ENCODE results near the gene KMT2E.
"Not testable (repeated sequence)": the region's sequence is repeated elsewhere in the genome, so short reads cannot be mapped to it uniquely, and the experiment has no call there.

Gene KMT2E

DNA sequence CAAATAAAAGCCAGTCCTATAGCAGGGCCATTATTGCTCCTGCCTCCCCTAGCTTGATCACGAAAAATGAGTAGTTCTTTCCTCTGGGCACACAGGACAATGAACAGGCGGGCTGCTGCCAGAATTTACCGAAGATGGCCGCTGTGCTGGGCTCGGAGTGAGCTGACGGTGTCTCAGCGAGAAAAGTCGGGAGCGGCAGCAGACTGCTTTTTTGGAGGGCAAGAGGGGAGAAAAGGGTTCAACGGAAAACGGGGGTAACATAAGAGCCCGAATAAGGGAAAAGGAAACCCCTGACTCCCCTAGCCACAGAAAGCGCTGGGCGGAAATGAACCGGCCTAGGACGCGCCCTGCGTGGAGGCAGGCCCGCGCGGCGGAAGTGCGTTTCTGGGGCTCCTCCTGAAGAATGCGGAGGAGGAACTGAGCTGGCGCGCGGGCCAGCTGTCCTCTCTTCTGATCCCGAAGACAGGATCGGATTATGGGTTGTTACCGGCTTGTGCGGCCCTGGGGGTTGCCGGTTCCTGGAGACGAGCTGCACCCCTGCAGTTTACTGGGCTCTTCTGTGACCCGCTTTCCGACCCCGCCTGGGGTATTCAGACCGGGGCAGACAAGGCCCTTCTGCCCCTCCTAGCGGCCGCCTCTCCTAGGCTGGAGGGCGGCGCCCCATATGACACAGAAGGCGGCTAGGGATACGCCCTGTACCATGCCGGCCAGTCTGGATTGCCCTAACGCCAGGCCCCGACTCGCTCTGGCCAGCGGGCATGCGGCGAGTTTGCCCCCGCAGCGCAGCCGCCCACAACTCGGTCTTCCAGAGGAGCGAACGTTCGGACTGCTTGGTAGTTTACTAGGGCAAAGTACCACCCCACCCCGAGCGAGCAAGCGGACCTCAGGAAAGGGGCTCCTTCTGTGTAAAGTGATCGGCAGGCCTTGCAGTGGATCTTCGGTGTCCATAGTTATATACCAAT, 30.1 kb upstream of the KMT2E start:
- DNase-seq, result peak; percentile 94

DNA sequence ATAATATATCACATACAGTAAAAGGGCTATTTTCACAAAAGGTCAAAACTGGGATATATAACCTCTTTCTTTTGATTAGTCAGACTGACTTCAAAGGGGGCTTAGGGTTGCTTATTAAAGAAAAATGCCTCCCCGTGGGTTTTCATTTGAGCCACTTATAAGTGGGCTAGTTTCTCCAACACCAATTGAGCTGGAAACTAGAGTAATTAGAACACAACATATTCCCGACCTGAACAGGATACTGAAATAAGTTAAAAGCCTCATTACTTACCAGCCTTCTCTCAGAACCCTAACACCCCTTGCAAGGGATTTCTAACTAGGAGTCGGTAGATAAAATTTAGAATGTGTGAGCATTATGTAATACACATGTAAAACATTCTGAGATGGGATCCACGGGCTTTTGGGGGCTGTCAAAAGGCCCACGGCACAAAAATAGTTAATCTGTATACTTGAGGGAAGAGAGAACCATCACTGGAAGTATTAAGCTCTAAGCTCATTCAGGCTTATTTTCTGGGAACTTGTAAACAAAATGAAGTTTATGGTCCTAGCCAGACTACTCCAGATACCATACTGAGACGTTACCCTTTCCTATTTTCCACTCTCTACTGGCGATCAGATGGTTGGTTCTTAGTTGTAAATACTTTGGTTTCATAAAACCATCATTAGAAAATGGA, 29.3 kb upstream of the KMT2E start:
- DNase-seq, result peak; percentile 25

DNA sequence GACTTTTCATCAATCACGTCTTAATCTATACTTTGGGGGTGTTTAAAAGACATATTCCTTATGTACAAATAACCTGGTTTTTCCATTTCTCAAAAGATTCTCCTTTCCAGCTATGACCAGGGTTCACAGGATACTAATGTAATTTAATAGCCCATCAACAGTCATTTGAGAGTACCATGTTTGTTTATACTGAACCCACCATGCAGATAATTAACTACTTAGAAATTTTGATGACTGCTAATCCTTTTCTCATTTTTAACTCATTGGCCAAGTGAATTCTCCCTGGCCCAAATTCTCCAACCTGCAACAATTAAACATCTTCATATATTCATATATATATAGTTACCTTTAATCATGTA, 28.8 kb upstream of the KMT2E start:
- DNase-seq, result no peak

DNA sequence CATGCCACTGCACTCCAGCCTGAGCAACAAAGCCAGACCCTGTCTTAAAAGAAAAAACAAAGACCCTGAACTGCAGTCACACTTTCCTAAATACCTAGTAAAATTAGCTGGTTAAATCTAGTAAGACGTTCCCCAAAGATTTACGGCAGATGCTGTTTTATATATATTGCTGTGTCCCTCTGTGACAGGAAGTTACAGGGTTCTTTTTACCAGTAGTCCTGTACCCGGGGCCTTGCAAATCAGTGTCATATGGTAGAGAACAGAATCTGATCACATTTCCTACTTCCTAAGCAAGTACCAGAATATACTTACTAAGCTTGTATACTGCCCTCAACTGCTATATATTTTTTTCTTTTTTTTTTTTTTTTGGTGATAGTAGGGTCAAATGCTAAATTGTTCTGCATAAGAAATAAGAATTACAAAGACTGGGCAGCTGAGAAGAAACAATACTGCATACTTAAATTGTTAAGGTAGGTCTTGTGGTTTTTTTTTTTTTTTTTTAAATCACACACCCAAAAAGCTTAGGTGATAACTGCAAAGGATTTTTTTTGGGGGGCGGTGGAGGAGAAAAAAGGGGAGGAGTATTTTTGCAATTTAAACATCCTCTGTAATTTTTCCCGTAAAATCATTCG, 27.3 kb upstream of the KMT2E start:
- DNase-seq, result no peak

DNA sequence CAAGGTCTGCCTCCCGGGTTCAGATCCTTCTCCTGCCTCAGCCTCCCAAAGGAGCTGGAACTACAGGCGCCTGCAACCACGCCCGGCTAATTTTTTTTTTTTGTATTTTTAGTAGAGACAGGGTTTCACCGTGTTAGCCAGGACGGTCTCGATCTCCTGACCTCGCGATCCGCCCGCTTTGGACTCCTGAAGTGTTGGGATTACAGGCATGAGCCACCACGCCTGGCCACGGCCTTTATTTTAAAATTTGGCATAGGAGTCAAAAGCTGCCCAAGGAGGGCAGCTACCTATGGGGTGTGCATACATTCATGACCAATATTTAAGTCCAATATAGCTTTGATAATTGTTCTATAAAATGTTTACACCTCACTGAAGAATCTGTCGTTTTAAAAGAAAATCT, 26.6 kb upstream of the KMT2E start:
- DNase-seq, result not testable (repeated sequence)

DNA sequence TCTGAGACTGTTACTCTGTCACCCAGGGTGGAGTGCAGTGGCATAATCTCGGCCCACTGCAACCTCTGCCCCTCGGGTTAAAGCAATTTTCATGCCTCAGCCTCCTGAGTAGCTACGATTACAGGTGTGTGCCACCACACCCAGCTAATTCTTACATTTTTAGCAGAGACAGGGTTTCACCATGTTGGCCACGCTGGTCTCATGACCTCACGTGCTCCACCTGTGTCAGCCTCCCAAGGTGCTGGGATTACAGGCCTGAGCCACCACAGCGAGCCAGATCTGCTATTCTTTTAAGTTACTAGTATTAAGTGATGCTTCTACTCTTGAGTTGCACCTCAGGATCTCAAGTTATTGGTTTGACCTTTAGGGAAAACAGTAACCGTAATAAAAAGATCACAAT, 23.0 kb upstream of the KMT2E start:
- DNase-seq, result no peak

DNA sequence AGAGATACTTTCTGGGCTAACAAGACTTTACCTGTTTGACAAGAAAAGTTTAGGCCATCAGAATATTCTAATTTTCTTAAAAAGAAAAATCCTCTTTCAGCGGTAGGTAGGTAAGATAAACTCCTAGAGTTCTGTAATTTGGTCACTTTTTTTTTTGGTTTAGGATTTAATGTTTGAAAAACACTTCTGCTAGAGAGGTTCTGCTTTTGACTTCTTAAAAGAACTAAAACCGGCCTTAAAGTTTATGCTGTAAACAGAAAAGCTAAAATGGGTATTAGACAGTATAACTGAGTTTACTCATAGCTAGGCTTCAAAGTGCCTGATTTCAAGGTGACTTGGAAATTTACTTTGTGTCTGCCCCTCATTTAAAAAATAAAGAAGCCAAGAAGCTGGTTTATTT, 21.7 kb upstream of the KMT2E start:
- DNase-seq, result no peak

DNA sequence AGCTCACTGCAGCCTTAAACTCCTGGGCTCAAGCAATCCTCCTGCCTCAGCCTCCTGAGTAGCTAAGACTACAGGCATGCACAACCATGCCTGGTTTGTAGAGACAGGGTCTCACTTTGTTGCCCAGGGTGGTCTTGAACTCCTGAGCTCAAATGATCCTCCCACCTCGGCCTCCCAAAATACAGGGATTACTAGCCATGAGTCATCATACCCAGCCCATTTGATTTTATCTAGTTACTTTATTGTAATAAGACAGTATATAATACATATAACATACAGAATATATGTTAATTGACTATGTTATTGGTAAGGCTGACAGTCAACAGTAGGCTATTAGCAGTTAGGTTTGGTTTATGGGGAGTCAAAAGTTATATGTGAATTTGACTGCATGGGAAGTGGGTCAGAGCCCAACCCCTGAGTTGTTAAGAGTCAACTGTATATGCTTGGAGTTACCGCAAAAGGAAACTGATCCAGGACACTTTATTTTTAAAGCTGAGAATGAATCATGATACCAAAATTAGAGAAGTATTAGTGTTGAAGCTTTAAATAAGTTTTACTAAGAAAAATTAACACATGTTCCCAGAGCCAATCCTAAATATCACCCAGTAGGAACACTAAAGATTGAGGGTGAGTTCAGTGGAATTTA, 20.7 kb upstream of the KMT2E start:
- DNase-seq, result no peak

DNA sequence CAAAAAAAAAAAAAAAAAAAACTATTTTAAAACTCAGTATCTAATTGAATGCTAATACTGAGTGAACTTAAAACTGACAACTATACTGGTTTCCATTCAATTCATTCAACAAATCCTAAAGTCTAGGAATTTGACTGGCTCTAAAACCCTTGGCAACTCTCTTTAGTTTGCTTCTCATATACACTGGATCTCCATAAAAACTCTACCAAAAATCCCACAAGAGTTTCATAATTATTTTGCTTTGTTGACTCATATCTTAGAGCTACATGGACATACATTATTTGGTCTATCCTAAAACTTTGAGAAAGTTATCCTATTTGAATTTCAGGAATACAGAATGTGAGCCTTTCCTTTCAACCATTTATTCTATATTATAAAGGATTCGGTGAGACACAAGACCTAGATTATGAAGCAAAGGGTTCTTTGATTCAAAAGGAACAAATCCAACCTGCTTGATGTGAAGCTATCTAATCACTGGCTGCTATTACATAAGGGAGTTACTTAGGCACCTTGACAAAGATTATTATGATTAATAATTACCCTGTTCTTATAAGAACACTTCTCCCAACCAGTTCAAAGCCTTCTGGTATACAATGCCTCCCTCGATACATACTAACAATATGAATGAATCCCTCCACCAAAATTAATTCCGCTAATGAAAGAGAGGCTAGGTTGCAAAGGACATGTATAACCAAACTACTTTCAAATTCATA, 15.8 kb upstream of the KMT2E start:
- DNase-seq, result no peak

DNA sequence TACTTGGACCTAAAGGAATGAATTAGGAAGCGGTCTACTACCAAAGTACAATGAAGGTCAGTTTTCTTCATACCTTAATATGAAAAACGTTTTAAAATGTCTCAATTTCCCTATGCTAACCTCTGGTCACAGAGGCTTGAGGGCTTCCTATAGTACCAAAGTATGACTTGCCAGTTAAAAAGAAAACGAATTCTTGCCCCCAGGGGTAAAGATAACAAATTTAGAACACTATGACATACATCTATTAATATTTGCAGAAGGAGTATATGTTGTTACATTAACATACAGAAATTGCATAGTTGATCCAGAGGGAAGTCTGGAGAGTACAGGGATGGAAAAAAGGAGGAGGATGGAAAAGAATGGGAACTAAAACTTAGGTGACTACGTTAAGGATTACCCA, 13.8 kb upstream of the KMT2E start:
- DNase-seq, result no peak

DNA sequence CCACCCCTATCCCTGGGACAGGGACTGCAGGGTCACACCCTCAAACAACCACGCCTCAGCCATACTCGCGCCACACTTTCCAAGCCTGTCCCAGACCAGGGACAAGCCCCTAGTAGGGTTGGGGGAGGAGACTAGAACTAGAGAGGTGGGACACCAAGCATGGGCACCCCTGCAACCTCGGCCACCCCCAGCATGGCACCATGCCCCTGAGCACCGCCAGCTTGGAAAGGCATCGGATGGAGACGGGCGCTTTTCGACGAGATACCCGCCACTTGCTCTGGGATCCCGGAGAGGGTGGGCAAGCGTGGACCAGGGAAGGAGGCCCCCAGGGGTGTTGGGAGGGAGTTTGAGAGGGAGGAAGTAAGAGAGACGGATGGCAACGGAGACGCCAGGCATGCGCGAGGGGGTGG, 13.1 kb upstream of the KMT2E start:
- DNase-seq, result no peak

DNA sequence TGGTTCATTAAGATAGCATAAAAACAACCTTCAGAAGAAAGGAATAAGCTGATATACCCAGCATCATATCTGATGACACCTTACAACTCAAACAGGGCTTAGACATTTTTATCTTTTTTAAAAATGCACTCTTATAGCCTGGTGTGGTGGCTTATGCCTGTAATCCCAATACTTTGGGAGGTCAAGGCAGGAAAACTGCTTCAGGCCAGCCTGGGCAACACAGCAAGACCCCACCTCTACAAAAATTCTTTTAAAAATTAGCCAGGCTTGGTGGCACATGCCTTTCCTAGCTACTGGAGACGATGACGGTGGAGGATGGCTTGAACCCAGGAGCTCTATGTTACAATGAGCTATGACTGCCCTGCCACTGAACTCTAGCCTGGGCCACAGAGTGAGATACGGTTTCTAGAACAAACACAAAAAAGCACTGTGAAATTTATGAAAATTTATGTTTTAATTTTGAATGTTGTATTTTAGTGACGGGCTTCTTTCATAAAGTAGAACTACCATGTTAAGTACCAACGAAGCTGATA, 12.3 kb upstream of the KMT2E start:
- no peak for DNase-seq

DNA sequence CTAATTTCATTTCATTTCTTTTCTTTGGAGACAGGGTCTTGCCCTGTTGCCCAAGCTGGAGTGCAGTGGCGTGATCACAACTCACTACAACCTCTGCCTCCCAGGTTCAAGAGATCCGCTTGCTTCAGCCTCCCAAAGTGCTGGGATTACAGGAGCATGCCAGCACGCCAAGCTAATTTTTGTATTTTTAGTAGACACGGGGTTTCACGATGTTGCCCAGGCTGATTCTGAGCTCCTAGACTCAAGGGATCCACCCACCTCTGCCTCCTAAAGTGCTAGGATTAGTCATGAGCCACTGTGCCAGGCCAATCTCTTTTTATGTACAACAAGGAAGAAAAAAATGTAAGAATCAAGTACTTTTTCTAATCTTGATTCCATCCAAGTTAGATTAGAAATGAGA, 10.7 kb upstream of the KMT2E start:
- DNase-seq, result peak; percentile 60

DNA sequence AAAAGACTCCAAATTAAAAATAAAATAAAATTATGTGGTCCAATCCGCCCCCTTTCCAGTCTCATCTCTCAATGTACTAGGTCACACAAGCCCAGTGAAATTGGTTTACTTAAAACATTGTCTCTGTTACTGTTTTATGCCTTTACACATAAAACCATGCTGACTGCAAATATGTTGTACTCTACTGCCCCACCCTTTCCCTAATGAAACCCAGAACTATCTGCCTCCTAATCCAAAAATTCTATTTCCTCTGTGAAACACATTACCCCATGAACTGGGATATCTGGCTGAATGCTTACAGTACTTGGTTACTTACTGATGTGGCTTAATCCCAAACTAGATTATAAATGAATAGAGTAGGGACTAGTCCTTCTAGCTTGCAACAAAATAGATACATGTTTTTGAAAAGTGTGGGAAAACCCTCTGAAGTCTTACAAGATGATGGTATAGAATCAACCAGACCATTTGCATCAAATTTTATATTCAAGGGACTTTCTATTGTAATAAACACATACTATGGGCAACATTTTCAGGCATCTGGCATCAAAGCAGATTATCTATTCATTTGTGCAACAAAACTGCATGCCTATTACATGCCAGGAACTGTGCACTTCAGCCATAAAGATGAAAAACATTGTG, 10.0 kb upstream of the KMT2E start:
- no peak for DNase-seq

DNA sequence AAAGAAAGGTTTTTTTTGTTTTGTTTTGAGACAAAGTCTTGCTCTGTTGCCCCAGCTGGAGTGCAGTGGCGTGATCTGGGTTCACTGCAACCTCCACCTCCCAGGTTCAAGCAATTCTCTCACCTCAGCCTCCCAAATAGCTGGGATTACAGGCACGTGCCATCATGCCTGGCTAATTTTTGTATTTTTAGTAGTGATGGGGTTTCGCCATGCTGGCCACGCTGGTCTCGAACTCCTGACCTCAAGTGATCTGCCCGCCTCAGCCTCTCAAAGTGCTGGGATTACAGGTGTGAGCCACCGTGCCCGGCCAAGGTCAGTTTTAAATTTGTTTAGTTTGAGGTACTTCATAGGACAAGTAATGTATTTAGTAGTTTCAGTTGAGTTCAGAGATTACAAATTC, 9.0 kb upstream of the KMT2E start:
- DNase-seq, result not testable (repeated sequence)

DNA sequence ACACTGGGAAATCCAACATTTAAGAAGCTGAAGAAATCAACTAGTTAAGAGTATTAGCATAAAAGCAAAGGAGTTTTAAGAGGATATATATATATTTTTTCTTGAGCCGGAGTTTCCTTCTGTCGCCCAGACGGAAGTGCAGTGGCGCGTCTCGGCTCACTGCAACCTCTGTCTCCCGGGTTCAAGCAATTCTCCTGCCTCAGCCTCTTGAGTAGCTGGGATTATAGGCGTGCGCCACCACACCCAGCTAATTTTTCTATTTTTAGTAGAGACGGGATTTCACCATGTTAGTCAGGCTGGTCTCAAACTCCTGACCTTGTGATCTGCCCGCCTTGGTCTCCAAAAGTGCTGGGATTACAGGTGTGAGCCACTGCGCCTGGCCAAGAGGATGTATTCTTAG, 8.5 kb upstream of the KMT2E start:
- DNase-seq, result not testable (repeated sequence)

DNA sequence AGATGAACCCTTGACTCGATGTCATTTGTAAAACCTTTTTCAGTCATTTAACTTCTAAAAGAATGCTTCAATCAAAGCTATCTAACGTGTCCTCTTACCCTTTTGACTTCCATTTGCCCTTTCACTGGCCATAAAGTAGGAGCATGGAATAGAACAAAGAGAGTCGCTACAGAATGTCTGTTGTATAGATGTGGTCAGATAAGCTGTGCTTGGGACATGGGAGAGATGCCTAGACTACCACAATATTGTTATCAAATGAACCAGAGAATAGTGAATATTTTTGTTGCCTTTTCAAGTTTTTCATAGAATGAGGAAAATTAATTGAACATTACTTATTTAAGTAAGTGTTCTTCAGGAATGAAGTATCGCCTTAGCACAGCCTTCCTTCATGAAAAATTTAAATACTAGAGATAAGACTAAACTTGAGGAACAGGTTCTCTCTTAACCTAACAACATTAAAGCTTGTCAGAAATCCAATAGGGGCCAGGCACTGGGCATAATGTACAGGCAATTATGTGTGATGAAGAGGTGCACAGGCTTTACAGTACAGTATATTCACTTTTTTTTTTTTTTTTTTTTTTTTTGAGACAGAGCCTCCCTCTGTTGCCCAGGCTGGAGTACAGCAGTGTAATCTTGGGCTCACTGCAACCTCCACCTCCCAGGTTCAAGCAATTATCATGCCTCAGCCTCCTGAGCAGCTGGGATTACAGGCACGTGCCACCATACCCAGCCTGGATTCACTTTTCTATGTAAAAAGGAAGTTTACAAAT, 7.5 kb upstream of the KMT2E start:
- DNase-seq, result peak; percentile 84

DNA sequence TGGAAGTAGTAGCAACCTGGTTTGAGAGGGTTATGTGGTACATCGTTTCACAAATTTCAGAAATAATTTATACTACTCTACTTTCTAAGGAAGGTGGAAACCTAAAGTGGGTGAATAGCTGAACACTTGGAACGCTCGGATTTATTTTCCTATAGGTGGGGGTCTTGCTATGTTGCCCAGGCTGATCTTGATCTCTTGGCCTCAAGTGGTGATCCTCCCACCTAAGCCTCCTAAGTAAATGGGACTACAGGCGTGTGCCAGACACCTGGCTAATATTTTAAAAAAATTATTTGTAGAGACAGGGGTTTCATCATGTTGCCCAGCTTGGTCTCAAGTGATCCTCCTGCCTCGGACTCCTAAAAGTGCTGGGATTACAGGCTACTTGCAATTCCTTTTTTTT, 6.7 kb upstream of the KMT2E start:
- DNase-seq, result no peak

DNA sequence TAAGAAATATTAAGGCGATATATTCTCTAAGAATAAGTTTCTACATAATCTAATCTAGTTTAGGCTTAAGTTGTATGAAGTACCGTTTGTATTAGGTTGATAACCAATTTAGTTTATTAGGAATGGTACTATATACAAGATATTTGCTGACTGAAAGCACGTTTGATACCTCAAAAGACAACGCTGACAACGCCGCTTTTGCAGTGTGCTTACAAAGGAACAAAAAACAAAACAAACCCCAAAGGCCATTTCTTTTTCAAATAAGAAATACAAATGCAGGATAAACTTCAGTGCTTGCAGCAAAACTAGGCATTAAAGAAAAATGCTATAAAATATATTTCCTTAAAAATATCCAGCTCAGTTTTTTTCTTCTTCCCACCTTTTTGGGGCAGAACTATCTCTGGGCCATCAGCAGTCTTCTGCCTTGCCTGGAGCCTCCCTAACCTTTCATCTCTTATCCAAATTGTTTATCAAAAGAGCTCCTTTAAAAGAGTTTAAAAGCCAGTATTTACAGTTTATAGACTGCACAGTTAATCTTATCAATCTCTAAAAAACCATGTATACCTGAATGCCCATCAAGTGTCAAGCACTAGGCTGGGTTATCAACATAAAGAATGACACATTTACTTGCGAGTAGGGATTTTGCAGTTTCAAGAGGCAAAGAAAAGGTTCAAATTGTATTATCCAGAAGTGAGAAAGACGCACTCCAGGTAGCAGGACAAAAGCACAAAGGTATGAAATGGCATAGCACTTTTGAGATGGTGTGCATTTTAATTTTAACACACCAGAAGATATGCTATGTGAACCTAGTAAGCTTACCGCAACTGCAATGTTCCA, 4.1 kb upstream of the KMT2E start:
- no peak for DNase-seq

DNA sequence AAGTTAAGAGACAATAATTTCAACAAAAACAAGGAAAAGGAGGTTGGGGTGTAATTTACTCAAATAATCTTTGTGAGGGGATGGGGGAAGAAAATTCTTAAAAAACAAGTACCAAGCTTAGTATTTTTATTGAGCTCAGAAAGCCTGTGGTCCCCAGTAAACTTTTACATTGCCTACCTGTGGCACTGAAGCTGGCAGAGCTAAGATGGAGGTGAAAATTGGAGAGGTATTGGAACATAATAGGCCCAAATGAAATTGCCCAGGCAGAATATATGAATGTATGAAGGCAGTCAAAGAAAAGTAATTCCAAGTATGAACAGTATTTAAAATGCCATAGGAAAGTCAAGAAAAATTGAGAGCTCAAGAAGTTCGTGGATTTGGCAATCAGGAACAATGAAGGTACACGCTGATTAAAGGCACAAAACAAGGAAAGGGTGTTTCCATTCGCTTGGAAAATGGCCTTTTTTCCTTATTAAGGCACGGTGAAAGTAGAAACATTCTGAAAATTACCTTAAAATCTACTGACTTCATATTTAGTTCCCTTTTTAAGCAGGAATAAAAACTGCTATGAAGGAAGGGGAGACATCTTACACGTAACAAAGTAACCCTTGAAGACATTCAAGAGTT, 3.4 kb upstream of the KMT2E start:
- DNase-seq, result no peak

Measured in hematopoietic multipotent progenitor cell treated with erythropoietin and hydrocortisone succinate and interleukin-3 and kit ligand, for 6 days (in vitro differentiated cells).